SK-N-SH (cell line): Measurements from ENCODE around the gene FABP3. TPM values are rescaled to one million over a fixed set of nuclear protein-coding genes. Genes with fewer than 3 reads are reported as not detected.

Source experiments
- CTCF ChIA-PET: fragments of 300-600, 350-600 bp; formaldehyde crosslinking; extraction: SDS; loops from one replicate; lab custom pipeline; 2021; lab: Yijun Ruan, JAX
- POLR2A ChIA-PET: fragments of 350-600 bp; sonication (Branson Sonifier 250); formaldehyde crosslinking; extraction: SDS; loops from one replicate; lab custom pipeline; 2020; ENCODE audit warnings: antibody characterized with exemption, inconsistent platforms; lab: Yijun Ruan, JAX
- DNase-seq: peaks from one replicate; pipeline ENCODE4 v3.0.0; 2012
- H2AFZ ChIP-seq: fragments of 200-600 bp; sonication (generic); 2 replicates; pipeline ENCODE4 v1.8.1; 2016; ENCODE audit warnings: antibody characterized with exemption, mild to moderate bottlenecking, low read depth
- H3F3A ChIP-seq: fragments of 200-600 bp; sonication (generic); replicated peaks from 2 replicates; pipeline ENCODE3; 2016; ENCODE audit warnings: antibody characterized with exemption, mild to moderate bottlenecking; ENCODE audit not compliant: insufficient read depth
- H3K27ac ChIP-seq, 2 experiments: fragments of 200-500 bp in 1 of 2; fragments of 200-600 bp in 1 of 2; sonication (Bioruptor generic) in 1 of 2; sonication (generic), shearing (Covaris generic) in 1 of 2; 2 replicates each; pipeline versions ENCODE4 v1.5.1 to v1.6.1; 2014 to 2016; ENCODE audit warnings: low read depth in 2 of 2, inconsistent platforms in 1 of 2, low read length in 1 of 2, mild to moderate bottlenecking in 1 of 2, mixed read lengths in 1 of 2
- H3K27me3 ChIP-seq: fragments of 200-600 bp; sonication (generic), shearing (Covaris generic); 2 replicates; pipeline ENCODE4 v1.6.1; 2016; ENCODE audit warnings: mixed run types; ENCODE audit not compliant: insufficient read depth
- H3K36me3 ChIP-seq, 2 experiments: fragments of 200-500 bp in 1 of 2; fragments of 200-600 bp in 1 of 2; sonication (Bioruptor generic) in 1 of 2; sonication (generic) in 1 of 2; replicated peaks in 1 of 2; 2 replicates each; pipeline versions ENCODE3 to v1.5.1; 2014 to 2016; ENCODE audit warnings: low read length in 1 of 2, mild to moderate bottlenecking in 1 of 2; ENCODE audit not compliant: insufficient read depth in 2 of 2, control insufficient read depth in 1 of 2
- H3K4me1 ChIP-seq, 2 experiments: fragments of 200-500 bp in 1 of 2; fragments of 200-600 bp in 1 of 2; sonication (Bioruptor generic) in 1 of 2; sonication (generic), shearing (Covaris generic) in 1 of 2; 2 replicates each; pipeline versions ENCODE4 v1.5.1 to v1.6.1; 2014 to 2016; ENCODE audit warnings: low read depth in 1 of 2, low read length in 1 of 2, mixed run types in 1 of 2; ENCODE audit not compliant: insufficient read depth in 2 of 2, control insufficient read depth in 1 of 2
- H3K4me2 ChIP-seq: fragments of 200-600 bp; sonication (generic), shearing (Covaris generic); 2 replicates; pipeline ENCODE4 v1.6.1; 2017; ENCODE audit warnings: mixed run types
- H3K4me3 ChIP-seq, 2 experiments: fragments of 200-500 bp in 1 of 2; fragments of 200-600 bp in 1 of 2; sonication (Bioruptor generic) in 1 of 2; sonication (generic), shearing (Covaris generic) in 1 of 2; 2 replicates each; pipeline versions ENCODE4 v1.5.1 to v1.8.1; 2014 to 2016; ENCODE audit warnings: low read depth in 2 of 2, inconsistent platforms in 1 of 2, low read length in 1 of 2, mild to moderate bottlenecking in 1 of 2, mixed read lengths in 1 of 2, moderate library complexity in 1 of 2
- H3K79me2 ChIP-seq: fragments of 200-600 bp; sonication (generic); 2 replicates; pipeline ENCODE4 v1.8.1; 2017; ENCODE audit warnings: mild to moderate bottlenecking; ENCODE audit not compliant: insufficient read depth
- H3K9ac ChIP-seq: fragments of 200-600 bp; sonication (generic); 2 replicates; pipeline ENCODE4 v1.6.1; 2017; ENCODE audit warnings: mixed run types
- H3K9me2 ChIP-seq: fragments of 200-600 bp; sonication (generic); 2 replicates; pipeline ENCODE4 v1.6.1; 2017; ENCODE audit warnings: mixed run types
- H3K9me3 ChIP-seq: fragments of 200-600 bp; sonication (generic); 2 replicates; pipeline ENCODE4 v1.6.1; 2017; ENCODE audit warnings: mixed run types, mild to moderate bottlenecking, moderate library complexity
- H4K20me1 ChIP-seq: fragments of 200-600 bp; sonication (generic); 2 replicates; pipeline ENCODE4 v1.6.1; 2017; ENCODE audit warnings: mild to moderate bottlenecking, mixed run types; ENCODE audit not compliant: insufficient read depth
- CHD2 ChIP-seq: fragments of 150-350 bp; IDR thresholded peaks from 2 replicates; pipeline ENCODE4 v1.6.1; 2018; ENCODE audit warnings: low read length; ENCODE audit not compliant: partially characterized antibody
- ELF1 ChIP-seq: IDR thresholded peaks from 2 replicates; pipeline ENCODE4 v1.4.0; 2012
- EZH2phosphoT487 ChIP-seq: fragments of 200-600 bp; sonication (generic); IDR thresholded peaks from 2 replicates; pipeline ENCODE4 v1.6.1; 2017; ENCODE audit warnings: low read depth, mixed run types, mild to moderate bottlenecking, antibody characterized with exemption, moderate library complexity, borderline replicate concordance
- FOSL2 ChIP-seq: IDR thresholded peaks from 2 replicates; pipeline ENCODE4 v1.4.0; 2012; ENCODE audit warnings: low read depth, mild to moderate bottlenecking, moderate library complexity, borderline replicate concordance
- JUND ChIP-seq: IDR thresholded peaks from 2 replicates; pipeline ENCODE4 v1.4.0; 2012
- NFIC ChIP-seq: IDR thresholded peaks from 2 replicates; pipeline ENCODE4 v1.4.0; 2012; ENCODE audit warnings: borderline replicate concordance
- NRF1 ChIP-seq: IDR thresholded peaks from 2 replicates; pipeline ENCODE4 v1.6.1; 2012; ENCODE audit warnings: low read depth, mild to moderate bottlenecking, low read length
- POLR2AphosphoS5 ChIP-seq: IDR thresholded peaks from 2 replicates; pipeline ENCODE4 v1.6.1; 2012; ENCODE audit warnings: low read depth, low read length
- RAD21 ChIP-seq: IDR thresholded peaks from 2 replicates; pipeline ENCODE4 v1.6.1; 2012; ENCODE audit warnings: mild to moderate bottlenecking, low read length
- RFX5 ChIP-seq: IDR thresholded peaks from 2 replicates; pipeline ENCODE4 v1.6.1; 2012; ENCODE audit warnings: mild to moderate bottlenecking, improper control_type of control experiment, low read length
- SIN3A ChIP-seq: IDR thresholded peaks from 2 replicates; pipeline ENCODE4 v1.6.1; 2012; ENCODE audit warnings: low read depth, mild to moderate bottlenecking, low read length, moderate library complexity, borderline replicate concordance
- SMC3 ChIP-seq: IDR thresholded peaks from 2 replicates; pipeline ENCODE4 v1.6.1; 2012; ENCODE audit warnings: low read depth, low read length, improper control_type of control experiment
- TAF1 ChIP-seq: IDR thresholded peaks from 2 replicates; pipeline ENCODE4 v1.6.1; 2012; ENCODE audit warnings: low read depth, mild to moderate bottlenecking, low read length, moderate library complexity, borderline replicate concordance
- TCF12 ChIP-seq: IDR thresholded peaks from 2 replicates; pipeline ENCODE4 v1.4.0; 2012
- YY1 ChIP-seq: IDR thresholded peaks from 2 replicates; pipeline ENCODE4 v1.4.0; 2012; ENCODE audit warnings: low read depth, mild to moderate bottlenecking
- WGBS: methylation state at CpG from one replicate; pipeline ENCODE4 v1.1.6; 2017; ENCODE audit warnings: low lambda C conversion rate; 5-methylcytosine and 5-hydroxymethylcytosine counted together
- polyA plus RNA-seq, 3 experiments: library from polyadenylated mRNA; depleted of rRNA; stranded (reverse); fragments of >200 nt; gene quantifications; 2 replicates each; pipeline ENCODE4 v1.2.3, GENCODE V29; 2012
- TF ChIP-seq, protein P1 (sequence below): IDR thresholded peaks from 2 replicates; pipeline ENCODE4 v1.4.0; 2012; ENCODE audit warnings: low read depth, borderline replicate concordance
- TF ChIP-seq, protein P2 (sequence below): fragments of 150-350 bp; IDR thresholded peaks from 2 replicates; pipeline ENCODE4 v1.6.1; 2017; ENCODE audit warnings: antibody characterized with exemption, low read length, low read depth, borderline replicate concordance
- TF ChIP-seq, protein P3 (sequence below): IDR thresholded peaks from 2 replicates; pipeline ENCODE4 v1.4.0; 2012; ENCODE audit warnings: low read depth
- TF ChIP-seq, protein P4 (sequence below): IDR thresholded peaks from 2 replicates; pipeline ENCODE4 v1.4.0; 2012; ENCODE audit warnings: low read depth, borderline replicate concordance
- TF ChIP-seq, protein P5 (sequence below): fragments of 200-600 bp; sonication (generic); IDR thresholded peaks from 2 replicates; pipeline ENCODE4 v1.6.1; 2017; ENCODE audit warnings: antibody characterized with exemption, mild to moderate bottlenecking, moderate library complexity

The FABP3 gene
- polyA plus RNA-seq, 1 of the 3 experiments (the other 2 are of a cell fraction), result 0.08 TPM

DNA sequence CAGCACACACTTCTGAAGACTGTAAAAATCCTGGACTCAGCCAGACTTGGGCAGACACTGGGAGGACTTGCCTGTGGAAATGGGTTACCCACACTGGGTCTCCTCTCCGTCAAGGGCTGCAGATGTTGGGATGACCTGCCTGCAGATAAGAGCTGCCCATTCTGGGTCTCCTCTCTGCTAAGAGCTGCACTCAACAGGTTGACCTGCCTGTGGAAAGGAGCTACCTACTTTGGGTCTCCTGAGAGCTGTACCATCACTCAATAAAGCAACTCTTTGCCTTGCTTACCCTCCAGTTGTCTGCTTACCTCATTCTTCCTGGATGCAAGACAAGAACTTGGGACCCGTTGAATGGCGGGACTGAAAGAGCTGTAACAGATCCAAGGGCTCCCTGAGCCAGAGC lies 47.9 kb downstream of the FABP3 start (continued):
- TF ChIP-seq, protein P1, sequence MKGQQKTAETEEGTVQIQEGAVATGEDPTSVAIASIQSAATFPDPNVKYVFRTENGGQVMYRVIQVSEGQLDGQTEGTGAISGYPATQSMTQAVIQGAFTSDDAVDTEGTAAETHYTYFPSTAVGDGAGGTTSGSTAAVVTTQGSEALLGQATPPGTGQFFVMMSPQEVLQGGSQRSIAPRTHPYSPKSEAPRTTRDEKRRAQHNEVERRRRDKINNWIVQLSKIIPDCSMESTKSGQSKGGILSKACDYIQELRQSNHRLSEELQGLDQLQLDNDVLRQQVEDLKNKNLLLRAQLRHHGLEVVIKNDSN, result no peak
- TF ChIP-seq NFIC (no peak), TCF12 (no peak), CHD2 (no peak), SMC3 (no peak), RFX5 (no peak), ELF1 (no peak), FOSL2 (no peak)

DNA sequence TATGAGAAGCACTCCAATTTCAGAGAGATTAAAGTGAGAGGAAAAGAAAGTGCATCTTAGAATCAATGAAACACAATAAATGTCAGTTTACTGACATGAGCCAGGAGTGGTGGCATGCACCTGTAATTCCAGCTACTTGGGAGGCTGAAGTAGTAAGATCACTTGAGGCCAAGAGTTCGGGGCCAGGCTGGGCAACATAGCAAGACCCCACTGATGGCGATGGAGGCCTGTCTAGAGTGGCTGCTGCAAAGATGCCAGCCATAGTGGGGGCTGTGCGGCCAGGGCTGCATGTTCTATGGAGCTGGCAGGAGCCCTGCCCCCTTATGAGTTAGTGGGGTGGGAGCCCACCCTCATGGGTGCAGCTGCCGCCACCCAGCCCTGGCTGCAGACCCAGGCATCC lies 48.8 kb downstream of the FABP3 start:
- no peaks in the 10 kb centered on the region for H3K9me3 ChIP-seq
- H3K9me2 ChIP-seq, result no peaks in the 10 kb centered on the region
- no peaks in the 10 kb centered on the region for H3K79me2 ChIP-seq
- ChIA-PET CTCF (interaction anchor here (7.2 kb wide), 1 partner anchor 141 kb away, joined by 112 read pairs; no protein-coding TSS in a partner anchor), POLR2A (no interaction called here)
- no peaks in the 10 kb centered on the region for H3F3A ChIP-seq
- no peak for DNase-seq
- no peaks in the 10 kb centered on the region for H3K27me3 ChIP-seq
- no peak overlapping the region for H3K4me2 ChIP-seq
- H3K9ac ChIP-seq, result no peak overlapping the region
- no peak overlapping the region for H3K4me3 ChIP-seq
- 70% methylated on average over 2 of the region's 4 CpGs for WGBS
- no peak overlapping the region for H3K27ac ChIP-seq
- peaks cover 15 to 20% of the 10 kb centered on the region in 2 experiments for H3K36me3 ChIP-seq
- H4K20me1 ChIP-seq, result no peaks in the 10 kb centered on the region
- TF ChIP-seq SIN3A (no peak), FOSL2 (no peak), POLR2AphosphoS5 (no peak), NFIC (no peak), TAF1 (no peak), RAD21 (no peak), NRF1 (no peak), JUND (no peak), YY1 (no peak), EZH2phosphoT487 (no peak)
- TF ChIP-seq, protein P2, sequence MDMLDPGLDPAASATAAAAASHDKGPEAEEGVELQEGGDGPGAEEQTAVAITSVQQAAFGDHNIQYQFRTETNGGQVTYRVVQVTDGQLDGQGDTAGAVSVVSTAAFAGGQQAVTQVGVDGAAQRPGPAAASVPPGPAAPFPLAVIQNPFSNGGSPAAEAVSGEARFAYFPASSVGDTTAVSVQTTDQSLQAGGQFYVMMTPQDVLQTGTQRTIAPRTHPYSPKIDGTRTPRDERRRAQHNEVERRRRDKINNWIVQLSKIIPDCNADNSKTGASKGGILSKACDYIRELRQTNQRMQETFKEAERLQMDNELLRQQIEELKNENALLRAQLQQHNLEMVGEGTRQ, result no peak
- TF ChIP-seq, protein P3, sequence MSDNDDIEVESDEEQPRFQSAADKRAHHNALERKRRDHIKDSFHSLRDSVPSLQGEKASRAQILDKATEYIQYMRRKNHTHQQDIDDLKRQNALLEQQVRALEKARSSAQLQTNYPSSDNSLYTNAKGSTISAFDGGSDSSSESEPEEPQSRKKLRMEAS, result no peak
- TF ChIP-seq, protein P4, sequence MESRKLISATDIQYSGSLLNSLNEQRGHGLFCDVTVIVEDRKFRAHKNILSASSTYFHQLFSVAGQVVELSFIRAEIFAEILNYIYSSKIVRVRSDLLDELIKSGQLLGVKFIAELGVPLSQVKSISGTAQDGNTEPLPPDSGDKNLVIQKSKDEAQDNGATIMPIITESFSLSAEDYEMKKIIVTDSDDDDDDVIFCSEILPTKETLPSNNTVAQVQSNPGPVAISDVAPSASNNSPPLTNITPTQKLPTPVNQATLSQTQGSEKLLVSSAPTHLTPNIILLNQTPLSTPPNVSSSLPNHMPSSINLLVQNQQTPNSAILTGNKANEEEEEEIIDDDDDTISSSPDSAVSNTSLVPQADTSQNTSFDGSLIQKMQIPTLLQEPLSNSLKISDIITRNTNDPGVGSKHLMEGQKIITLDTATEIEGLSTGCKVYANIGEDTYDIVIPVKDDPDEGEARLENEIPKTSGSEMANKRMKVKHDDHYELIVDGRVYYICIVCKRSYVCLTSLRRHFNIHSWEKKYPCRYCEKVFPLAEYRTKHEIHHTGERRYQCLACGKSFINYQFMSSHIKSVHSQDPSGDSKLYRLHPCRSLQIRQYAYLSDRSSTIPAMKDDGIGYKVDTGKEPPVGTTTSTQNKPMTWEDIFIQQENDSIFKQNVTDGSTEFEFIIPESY, result no peak
- TF ChIP-seq, protein P5, sequence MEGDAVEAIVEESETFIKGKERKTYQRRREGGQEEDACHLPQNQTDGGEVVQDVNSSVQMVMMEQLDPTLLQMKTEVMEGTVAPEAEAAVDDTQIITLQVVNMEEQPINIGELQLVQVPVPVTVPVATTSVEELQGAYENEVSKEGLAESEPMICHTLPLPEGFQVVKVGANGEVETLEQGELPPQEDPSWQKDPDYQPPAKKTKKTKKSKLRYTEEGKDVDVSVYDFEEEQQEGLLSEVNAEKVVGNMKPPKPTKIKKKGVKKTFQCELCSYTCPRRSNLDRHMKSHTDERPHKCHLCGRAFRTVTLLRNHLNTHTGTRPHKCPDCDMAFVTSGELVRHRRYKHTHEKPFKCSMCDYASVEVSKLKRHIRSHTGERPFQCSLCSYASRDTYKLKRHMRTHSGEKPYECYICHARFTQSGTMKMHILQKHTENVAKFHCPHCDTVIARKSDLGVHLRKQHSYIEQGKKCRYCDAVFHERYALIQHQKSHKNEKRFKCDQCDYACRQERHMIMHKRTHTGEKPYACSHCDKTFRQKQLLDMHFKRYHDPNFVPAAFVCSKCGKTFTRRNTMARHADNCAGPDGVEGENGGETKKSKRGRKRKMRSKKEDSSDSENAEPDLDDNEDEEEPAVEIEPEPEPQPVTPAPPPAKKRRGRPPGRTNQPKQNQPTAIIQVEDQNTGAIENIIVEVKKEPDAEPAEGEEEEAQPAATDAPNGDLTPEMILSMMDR, result no peak
- H2AFZ ChIP-seq, result no peak overlapping the region
- H3K4me1 ChIP-seq, result no peaks in the 10 kb centered on the region
